KG1 (cell line): ENCODE data around the gene C2CD2.
"Not testable (repeated sequence)": the region's sequence is repeated elsewhere in the genome, so short reads cannot be mapped to it uniquely, and the experiment has no call there.

Experiments used
- DNase-seq: peaks from one replicate; lab custom pipeline; 2025; lab: John Stamatoyannopoulos, UW

C2CD2 gene

GRCh38 chr21:41958886-41959563, 5.2 kb upstream of the C2CD2 start:
- DNase-seq, result no peak

GRCh38 chr21:41957991-41958766, 4.4 kb upstream of the C2CD2 start:
- no peak for DNase-seq

- DNase-seq, result peak; percentile 44
These were observed 3.3 kb upstream of the C2CD2 start for GRCh38 chr21:41956926-41957729.

GRCh38 chr21:41955516-41955915, 1.7 kb upstream of the C2CD2 start:
- DNase-seq, result no peak

GRCh38 chr21:41954654-41955499, 1.1 kb upstream of the C2CD2 start:
- no peak for DNase-seq

GRCh38 chr21:41953249-41953830, 478 bp downstream of the C2CD2 start:
- no peak for DNase-seq

GRCh38 chr21:41952568-41953248, 1.1 kb downstream of the C2CD2 start:
- DNase-seq, result no peak

- DNase-seq, result no peak
These were observed 1.8 kb downstream of the C2CD2 start for GRCh38 chr21:41951876-41952567.

GRCh38 chr21:41950941-41951351, 2.9 kb downstream of the C2CD2 start:
- no peak for DNase-seq

- not testable (repeated sequence) for DNase-seq
These were observed 4.2 kb downstream of the C2CD2 start for GRCh38 chr21:41949631-41950030.

- no peak for DNase-seq
These were observed 4.9 kb downstream of the C2CD2 start for GRCh38 chr21:41948901-41949300.

- no peak for DNase-seq
These were observed 5.5 kb downstream of the C2CD2 start for GRCh38 chr21:41948078-41948895.

GRCh38 chr21:41945982-41946381, 7.8 kb downstream of the C2CD2 start:
- no peak for DNase-seq

GRCh38 chr21:41943851-41944250, 10.0 kb downstream of the C2CD2 start:
- DNase-seq, result no peak

GRCh38 chr21:41942457-41942856, 11.4 kb downstream of the C2CD2 start:
- no peak for DNase-seq

- DNase-seq, result no peak
These were observed 11.9 kb downstream of the C2CD2 start for GRCh38 chr21:41941941-41942340.

GRCh38 chr21:41940431-41940830, 13.4 kb downstream of the C2CD2 start:
- DNase-seq, result no peak

GRCh38 chr21:41939391-41939790, 14.4 kb downstream of the C2CD2 start:
- no peak for DNase-seq
